Prostate gland (tissue), 2 donors: ENCODE data around the gene UTP3.

Experiments
- POLR2A ChIP-seq: fragments of 450-650 bp; IDR thresholded peaks from one replicate; pipeline ENCODE4 v1.6.1; 2016; ENCODE audit warnings: antibody characterized with exemption, mild to moderate bottlenecking
- TF ChIP-seq, protein P1 (sequence below), 4 experiments: fragments of 200-600 bp in 2 of 4; fragments of 450-650 bp in 2 of 4; sonication (generic) in 2 of 4; IDR thresholded peaks; 1 replicate in 3 of 4; 2 replicates in 1 of 4; pipeline ENCODE4 v1.5.1; 2016 to 2019; ENCODE audit warnings: antibody characterized with exemption in 4 of 4, mild to moderate bottlenecking in 2 of 4, moderate library complexity in 2 of 4

DNA sequence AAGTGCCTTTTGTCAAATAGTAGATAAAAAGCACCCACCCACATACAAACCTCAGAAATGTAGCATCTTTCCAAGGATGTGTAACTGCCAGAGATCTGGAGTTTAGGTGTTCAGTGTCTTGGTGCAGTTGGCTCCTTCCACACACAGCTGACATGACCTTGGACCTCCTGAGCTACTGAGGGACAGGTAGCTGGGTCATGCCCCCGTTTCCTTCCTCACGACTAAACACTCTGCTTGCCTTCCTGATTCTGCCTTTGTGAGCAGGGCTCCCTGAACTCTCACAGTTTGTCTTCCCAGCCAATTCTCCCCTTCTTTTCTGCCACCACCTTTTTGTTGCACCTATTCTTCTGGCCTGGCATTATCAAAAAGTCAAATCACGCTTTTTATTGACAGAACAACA lies 23.3 kb downstream of the UTP3 start:
- TF ChIP-seq POLR2A, result no peak
- TF ChIP-seq, protein P1, sequence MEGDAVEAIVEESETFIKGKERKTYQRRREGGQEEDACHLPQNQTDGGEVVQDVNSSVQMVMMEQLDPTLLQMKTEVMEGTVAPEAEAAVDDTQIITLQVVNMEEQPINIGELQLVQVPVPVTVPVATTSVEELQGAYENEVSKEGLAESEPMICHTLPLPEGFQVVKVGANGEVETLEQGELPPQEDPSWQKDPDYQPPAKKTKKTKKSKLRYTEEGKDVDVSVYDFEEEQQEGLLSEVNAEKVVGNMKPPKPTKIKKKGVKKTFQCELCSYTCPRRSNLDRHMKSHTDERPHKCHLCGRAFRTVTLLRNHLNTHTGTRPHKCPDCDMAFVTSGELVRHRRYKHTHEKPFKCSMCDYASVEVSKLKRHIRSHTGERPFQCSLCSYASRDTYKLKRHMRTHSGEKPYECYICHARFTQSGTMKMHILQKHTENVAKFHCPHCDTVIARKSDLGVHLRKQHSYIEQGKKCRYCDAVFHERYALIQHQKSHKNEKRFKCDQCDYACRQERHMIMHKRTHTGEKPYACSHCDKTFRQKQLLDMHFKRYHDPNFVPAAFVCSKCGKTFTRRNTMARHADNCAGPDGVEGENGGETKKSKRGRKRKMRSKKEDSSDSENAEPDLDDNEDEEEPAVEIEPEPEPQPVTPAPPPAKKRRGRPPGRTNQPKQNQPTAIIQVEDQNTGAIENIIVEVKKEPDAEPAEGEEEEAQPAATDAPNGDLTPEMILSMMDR (IDR thresholded peaks at IDR 0.05), result no peak
